Activated CD4-positive, alpha-beta T cell treated with anti-CD3 and anti-CD28 coated beads for 36 hours (primary cell): ENCODE measurements around the gene GBX1. TPM values are rescaled to one million over a fixed set of nuclear protein-coding genes. Genes with fewer than 3 reads are reported as not detected.

Experiments used
- ATAC-seq: fragments of 200-7000 bp; cut with Tn5 transposase; one replicate; pipeline ENCODE4 v1.10.0; 2021; ENCODE audit warnings: mild to moderate bottlenecking, moderate library complexity
- CTCF ChIA-PET: fragments of 350-600 bp; sonication (Branson Sonifier 250); formaldehyde crosslinking; loops from one replicate; lab custom pipeline; 2021; ENCODE audit warnings: antibody characterized with exemption; lab: Charles Lee
- POLR2A ChIA-PET: fragments of 350-600 bp; sonication (Branson Sonifier 250); formaldehyde crosslinking; loops from one replicate; lab custom pipeline; 2021; ENCODE audit warnings: antibody characterized with exemption, inconsistent platforms; lab: Charles Lee
- DNase-seq: peaks from one replicate; pipeline ENCODE4 v3.0.0-alpha.2; 2020
- H3K27ac Mint-ChIP-seq: one replicate; pipeline ENCODE4 v1.8.0; 2021; ENCODE audit warnings: mixed read lengths
- H3K27me3 Mint-ChIP-seq: one replicate; pipeline ENCODE4 v1.8.0; 2021; ENCODE audit warnings: mixed read lengths
- H3K36me3 Mint-ChIP-seq: one replicate; pipeline ENCODE4 v1.8.0; 2021; ENCODE audit warnings: low read depth, mixed read lengths
- H3K4me1 Mint-ChIP-seq: one replicate; pipeline ENCODE4 v1.8.0; 2021; ENCODE audit warnings: mixed read lengths
- H3K4me3 Mint-ChIP-seq: one replicate; pipeline ENCODE4 v1.8.0; 2021; ENCODE audit warnings: mild to moderate bottlenecking, moderate library complexity, mixed read lengths
- H3K9me3 Mint-ChIP-seq: one replicate; pipeline ENCODE4 v1.8.0; 2021; ENCODE audit warnings: low read depth, mixed read lengths
- intact Hi-C, 2 experiments: fragments of 100-400 bp; cut with DNase I in 1 of 2; cut with micrococcal nuclease in 1 of 2; formaldehyde crosslinking; loops; one replicate each; pipeline versions ENCODE4 v1.14.2 to v1.15.1; 2022 to 2024; cut with DNase I, micrococcal nuclease
- total RNA-seq, 2 experiments: library from RNA; stranded (reverse); gene quantifications; one replicate each; pipeline ENCODE4 v1.2.3, GENCODE V29; 2021

GBX1 gene
- total RNA-seq, 2 experiments from 2014 or later: 0.16 TPM; not detected in 1

DNA sequence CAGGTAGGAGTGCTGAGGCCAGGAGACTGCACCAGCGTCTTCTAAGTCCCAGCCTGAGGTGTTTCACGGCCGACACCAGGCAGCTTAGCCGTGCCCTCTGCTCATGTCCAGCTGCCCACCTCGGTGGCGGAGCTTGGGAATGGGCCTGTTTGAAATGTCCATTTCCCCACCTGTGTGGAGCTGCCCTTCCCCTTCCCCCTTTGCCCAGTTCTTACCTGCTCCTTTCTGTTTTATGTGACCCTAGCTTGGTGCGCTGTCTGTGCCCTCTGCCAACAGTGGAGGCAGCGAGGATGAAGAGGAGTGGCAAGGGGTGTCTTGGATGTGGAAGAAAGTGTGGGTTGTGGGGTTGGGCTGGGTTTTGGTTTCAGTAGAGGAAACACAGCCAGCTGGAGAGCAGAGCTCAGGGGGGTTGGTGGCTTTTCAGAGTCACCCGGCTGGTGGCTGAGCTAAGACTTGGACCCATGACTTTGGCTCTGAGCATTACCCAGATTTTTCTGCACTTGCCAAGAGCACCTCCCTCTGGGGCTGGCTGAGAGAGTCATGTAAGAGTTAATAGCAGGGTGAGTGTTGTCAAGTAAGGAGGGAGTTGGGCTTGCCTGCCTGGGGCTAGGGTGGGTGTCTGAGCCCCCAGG is 37.4 kb downstream of the GBX1 start:
- no peak overlapping the region for H3K27ac Mint-ChIP-seq
- H3K9me3 Mint-ChIP-seq: no peaks in the 10 kb centered on the region
- intact Hi-C loops: loop anchor here in 1 of 2 experiments (10.0 kb wide), 1 partner anchor 115 kb away; the partner anchor contains the start of gene SMARCD3
- peaks cover 2% of the 10 kb centered on the region for H3K36me3 Mint-ChIP-seq
- H3K4me1 Mint-ChIP-seq: no peaks in the 10 kb centered on the region
- DNase-seq: no peak
- no peak overlapping the region for H3K4me3 Mint-ChIP-seq
- POLR2A ChIA-PET: no interaction called here
- CTCF ChIA-PET: interaction anchor here (0.8 to 1.2 kb wide), 2 partner anchors 18 to 167 kb away, joined by 3 read pairs; no protein-coding TSS in a partner anchor
- H3K27me3 Mint-ChIP-seq: no peaks in the 10 kb centered on the region
- no peak for ATAC-seq

DNA sequence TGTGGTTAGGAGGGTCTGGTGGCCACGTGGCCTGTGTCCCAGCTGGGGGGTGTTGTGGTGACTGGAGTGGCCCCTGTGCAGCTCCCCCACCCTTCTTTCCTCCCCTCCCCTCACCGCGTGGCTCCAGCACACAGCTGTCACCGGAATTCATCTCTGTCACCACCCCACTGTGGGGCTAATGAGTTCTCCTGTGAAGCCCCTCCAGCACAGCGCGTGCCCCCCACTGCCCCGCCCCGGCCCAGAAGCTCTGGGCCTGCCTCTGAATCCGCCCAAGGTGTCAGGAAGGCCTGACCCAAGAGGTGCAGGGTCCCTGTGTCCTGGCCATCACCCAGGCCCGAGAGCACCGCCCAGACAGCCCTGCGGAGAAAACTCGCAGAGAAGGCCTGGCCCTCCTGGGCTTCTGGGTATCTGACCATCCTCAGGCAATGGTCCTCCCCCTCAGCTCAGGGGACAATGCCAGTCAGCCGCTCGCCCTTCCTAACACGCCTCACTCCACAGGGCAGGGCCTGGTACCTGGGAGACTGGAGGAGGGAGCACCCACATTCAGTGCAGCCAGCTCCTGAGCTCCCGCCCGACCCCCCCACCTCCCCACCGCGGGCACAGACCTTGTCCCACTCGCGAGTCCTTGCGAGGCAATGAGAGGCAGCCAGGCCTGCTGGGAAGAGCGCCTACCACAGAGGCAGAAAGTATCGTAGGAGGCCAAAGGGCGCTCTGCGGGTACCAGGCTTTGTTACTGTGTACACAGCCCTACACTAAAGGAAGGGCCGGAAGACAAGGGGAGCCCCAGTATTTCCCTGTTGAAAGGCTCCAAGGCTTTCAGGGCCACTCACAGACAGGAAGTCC is 38.2 kb downstream of the GBX1 start:
- Mint-ChIP-seq H3K27me3 (no peaks in the 10 kb centered on the region), H3K9me3 (no peaks in the 10 kb centered on the region), H3K36me3 (peaks cover 4% of the 10 kb centered on the region), H3K4me1 (no peaks in the 10 kb centered on the region), H3K27ac (no peak overlapping the region), H3K4me3 (no peak overlapping the region)
- CTCF ChIA-PET: interaction anchor here (0.8 kb wide), 1 partner anchor 18 kb away, joined by 3 read pairs; no protein-coding TSS in a partner anchor
- POLR2A ChIA-PET: no interaction called here
- DNase-seq (no peak), ATAC-seq (no peak)
- intact Hi-C loops: loop anchor here in 1 of 2 experiments (10.0 kb wide), 1 partner anchor 115 kb away; the partner anchor contains the start of gene SMARCD3

DNA sequence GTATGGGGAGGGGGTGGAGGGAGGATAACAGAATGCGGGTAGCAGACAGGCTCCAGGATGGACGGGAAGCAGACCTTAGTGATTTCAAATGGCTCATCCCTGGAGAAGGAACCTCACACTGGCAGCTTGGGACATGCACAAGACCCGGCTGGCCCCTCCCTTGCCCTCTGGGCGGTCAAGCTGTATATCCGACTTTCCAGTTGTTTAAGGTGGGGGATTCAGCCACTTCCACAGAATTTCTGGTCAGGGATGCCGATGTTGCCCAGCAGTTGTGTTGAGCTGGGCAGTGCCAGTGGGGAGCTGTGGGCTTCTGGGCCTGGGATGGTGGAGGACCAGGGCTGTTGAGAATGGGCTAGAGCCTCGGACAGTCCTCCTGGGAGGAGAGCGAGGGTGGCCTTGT is 38.8 kb downstream of the GBX1 start:
- ChIA-PET POLR2A (no interaction called here), CTCF (no interaction called here)
- ATAC-seq (no peak), DNase-seq (no peak)
- Mint-ChIP-seq H3K4me1 (peaks cover 4% of the 10 kb centered on the region), H3K36me3 (peaks cover 9% of the 10 kb centered on the region), H3K9me3 (no peaks in the 10 kb centered on the region), H3K27me3 (no peaks in the 10 kb centered on the region), H3K4me3 (no peak overlapping the region), H3K27ac (no peak overlapping the region)
- intact Hi-C loops: loop anchor here in 1 of 2 experiments (10.0 kb wide), 1 partner anchor 116 kb away; the partner anchor contains the start of gene SMARCD3

DNA sequence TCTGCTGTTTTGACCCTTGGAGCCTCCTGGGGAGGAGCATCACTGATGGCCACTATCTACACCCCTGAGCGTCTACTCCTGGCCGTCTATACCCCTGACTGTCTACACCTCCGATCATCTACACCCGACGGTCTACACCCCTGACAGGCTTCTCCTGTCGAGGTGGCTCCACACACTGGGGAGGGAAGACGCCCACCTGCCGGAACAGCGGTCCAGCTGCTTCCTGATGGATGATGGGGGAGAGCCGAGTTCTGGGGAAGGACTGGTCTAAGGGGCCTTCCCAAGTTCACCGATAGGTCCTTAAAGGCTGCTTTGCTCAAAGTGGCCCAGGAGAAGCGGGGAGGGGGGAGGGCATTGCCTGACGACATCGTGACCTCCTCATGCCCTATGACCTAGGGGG is 39.4 kb downstream of the GBX1 start:
- ATAC-seq: no peak
- Mint-ChIP-seq H3K27ac (no peak overlapping the region), H3K4me3 (no peak overlapping the region), H3K4me1 (peaks cover 5% of the 10 kb centered on the region), H3K9me3 (no peaks in the 10 kb centered on the region), H3K27me3 (no peaks in the 10 kb centered on the region), H3K36me3 (peaks cover 10% of the 10 kb centered on the region)
- CTCF ChIA-PET: interaction anchor here (0.8 to 1.1 kb wide), 2 partner anchors 38 to 116 kb away, joined by 3 read pairs; no protein-coding TSS in a partner anchor
- DNase-seq: no peak
- intact Hi-C loops: loop anchor here in 1 of 2 experiments (10.0 kb wide), 1 partner anchor 117 kb away; the partner anchor contains the start of gene SMARCD3
- POLR2A ChIA-PET: no interaction called here

DNA sequence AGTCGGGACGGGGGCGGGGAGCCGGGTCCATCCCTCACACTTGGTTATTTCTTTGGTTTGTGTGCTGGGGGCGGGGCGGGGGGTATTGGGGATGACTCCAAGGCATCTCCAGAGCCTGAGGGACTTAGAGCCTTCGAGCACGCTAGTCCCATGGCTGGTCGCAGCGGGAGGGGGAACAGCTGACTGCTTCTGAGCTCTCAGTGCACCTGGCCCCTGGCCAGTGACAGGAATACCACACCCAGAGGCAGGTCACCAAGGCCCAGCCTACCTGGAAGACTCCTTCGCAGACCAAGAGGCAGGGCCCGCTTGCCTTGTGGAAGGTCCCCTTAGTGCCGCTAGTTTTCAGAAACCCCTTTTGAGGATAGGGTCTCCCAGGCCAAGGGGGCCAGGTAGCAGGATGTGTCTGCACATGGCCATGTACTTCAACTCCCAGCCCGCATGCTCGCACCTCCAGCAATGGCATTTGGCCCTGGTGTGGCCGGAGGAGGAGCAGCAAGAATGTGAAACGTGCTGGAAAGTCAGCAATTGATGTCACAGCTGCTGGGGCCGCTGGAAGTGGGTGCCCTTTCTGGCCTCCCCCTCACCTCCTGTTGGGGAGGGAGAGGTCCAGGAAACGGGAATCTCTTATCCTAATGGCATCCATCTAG is 40.9 kb downstream of the GBX1 start:
- ATAC-seq: no peak
- no peak overlapping the region for H3K4me3 Mint-ChIP-seq
- no peaks in the 10 kb centered on the region for H3K9me3 Mint-ChIP-seq
- H3K4me1 Mint-ChIP-seq: peaks cover 5% of the 10 kb centered on the region
- no peak overlapping the region for H3K27ac Mint-ChIP-seq
- H3K27me3 Mint-ChIP-seq: no peaks in the 10 kb centered on the region
- CTCF ChIA-PET: interaction anchor here (0.7 kb wide), 1 partner anchor 10 kb away, joined by 3 read pairs; no protein-coding TSS in a partner anchor
- H3K36me3 Mint-ChIP-seq: peaks cover 10% of the 10 kb centered on the region
- POLR2A ChIA-PET: no interaction called here
- intact Hi-C loops: loop anchor here in 1 of 2 experiments (10.0 kb wide), 1 partner anchor 118 kb away; the partner anchor contains the start of gene SMARCD3
- no peak for DNase-seq

DNA sequence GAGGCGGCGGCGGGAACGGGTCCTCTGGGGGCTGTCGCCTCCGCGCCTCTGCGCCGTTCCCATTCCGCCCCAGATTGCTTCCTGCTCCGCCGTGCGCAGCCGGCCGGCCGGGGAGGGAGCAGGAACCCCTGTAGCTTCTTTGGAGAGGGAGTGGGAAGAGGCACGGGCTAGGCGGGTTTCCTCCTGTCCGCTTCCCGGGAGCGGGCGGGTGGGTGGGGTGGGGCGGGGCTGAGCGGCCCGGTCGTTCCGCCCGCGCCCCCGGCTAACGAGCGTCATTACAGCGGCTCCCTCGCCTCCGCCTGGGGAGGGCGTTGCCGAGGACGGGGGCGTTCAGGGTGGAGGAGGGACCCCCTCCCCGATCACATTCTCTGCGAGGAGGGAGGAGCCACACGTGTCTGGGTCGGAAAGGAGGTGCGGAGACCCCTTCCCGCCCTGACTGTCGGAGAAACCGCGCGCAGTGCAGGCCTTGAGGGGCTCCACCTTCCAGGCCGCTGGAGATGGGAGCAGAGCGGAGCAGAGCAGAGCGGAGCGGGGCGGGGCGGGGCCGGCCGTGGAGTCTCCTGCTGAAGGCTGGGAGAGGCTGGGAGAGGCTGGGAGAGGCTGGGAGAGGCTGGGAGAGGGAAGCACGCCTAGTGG is 41.5 kb downstream of the GBX1 start:
- ATAC-seq (no peak), DNase-seq (no peak)
- POLR2A ChIA-PET: no interaction called here
- CTCF ChIA-PET: interaction anchor here (0.6 to 1.1 kb wide), 3 partner anchors 13 to 44 kb away, joined by 3 to 5 read pairs (median 5); no protein-coding TSS in a partner anchor
- Mint-ChIP-seq H3K4me3 (no peak overlapping the region), H3K9me3 (no peaks in the 10 kb centered on the region), H3K27me3 (no peaks in the 10 kb centered on the region), H3K4me1 (peaks cover 5% of the 10 kb centered on the region), H3K27ac (no peak overlapping the region), H3K36me3 (peaks cover 13% of the 10 kb centered on the region)
- intact Hi-C loops: loop anchor here in 1 of 2 experiments (10.0 kb wide), 1 partner anchor 119 kb away; the partner anchor contains the start of gene SMARCD3

DNA sequence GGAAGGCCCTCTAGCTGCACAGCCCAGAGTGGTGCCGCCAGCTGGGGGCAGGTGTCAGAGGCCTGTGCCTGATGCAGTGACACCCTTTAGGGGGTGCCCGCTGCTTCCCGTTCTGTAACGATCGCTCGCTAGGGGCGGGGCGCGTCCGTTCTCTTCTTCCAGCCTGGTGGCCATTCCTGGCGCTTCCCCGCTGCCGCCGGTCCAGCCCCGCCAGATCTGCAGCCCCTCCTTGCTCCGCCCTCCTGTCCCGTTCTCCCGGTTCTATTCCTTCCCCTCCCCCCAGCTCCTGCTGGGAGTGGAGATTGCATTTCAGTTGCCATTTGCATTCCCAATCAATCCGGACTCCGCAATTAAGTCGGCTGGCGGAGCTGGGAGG is 42.0 kb downstream of the GBX1 start:
- POLR2A ChIA-PET: no interaction called here

DNA sequence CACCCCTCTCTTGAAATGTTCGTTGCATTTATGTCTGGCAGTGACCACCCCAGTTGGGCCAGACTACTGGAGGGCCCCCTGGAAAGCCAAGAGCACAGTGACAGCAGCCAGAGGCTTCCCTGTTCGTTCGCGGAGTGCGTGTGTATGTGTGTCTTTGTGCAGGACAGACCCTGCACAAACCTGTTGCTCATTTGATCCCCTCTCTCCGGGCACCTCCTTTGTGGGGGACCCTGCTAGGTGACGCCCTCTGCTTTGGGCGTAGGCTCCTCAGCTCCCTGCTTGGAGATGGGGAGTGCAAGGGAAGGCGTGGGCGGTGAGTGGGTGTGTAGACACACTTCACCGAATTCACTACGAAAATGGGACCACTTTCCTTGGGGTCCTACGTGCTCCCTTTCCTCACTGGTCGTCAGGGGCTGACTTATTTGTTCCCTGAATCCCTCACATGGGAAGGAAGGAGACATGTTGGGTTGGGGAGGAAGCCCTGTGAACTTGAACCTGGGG is 42.5 kb downstream of the GBX1 start:
- intact Hi-C loops: loop anchor here (1.0 to 10.0 kb wide), 5 partner anchors 43 to 178 kb away; partner anchors contain the start of gene SMARCD3 (in 1 of the 2)
- no peaks in the 10 kb centered on the region for H3K27me3 Mint-ChIP-seq
- CTCF ChIA-PET: interaction anchor here (0.8 to 2.0 kb wide), 16 partner anchors 12 to 631 kb away, joined by 3 to 14 read pairs (median 5); no protein-coding TSS in a partner anchor

More for the DNA sequence above, 42.0 kb downstream of the GBX1 start:
- no peak overlapping the region for H3K4me3 Mint-ChIP-seq
- ATAC-seq: no peak
- DNase-seq: no peak
- peaks cover 13% of the 10 kb centered on the region for H3K36me3 Mint-ChIP-seq
- intact Hi-C loops: loop anchor here in 1 of 2 experiments (10.0 kb wide), 1 partner anchor 119 kb away; the partner anchor contains the start of gene SMARCD3
- H3K9me3 Mint-ChIP-seq: no peaks in the 10 kb centered on the region
- peaks cover 5% of the 10 kb centered on the region for H3K4me1 Mint-ChIP-seq
- CTCF ChIA-PET: interaction anchor here (0.6 to 2.0 kb wide), 4 partner anchors 13 to 119 kb away, joined by 3 to 10 read pairs (median 5); no protein-coding TSS in a partner anchor
- no peak overlapping the region for H3K27ac Mint-ChIP-seq
- H3K27me3 Mint-ChIP-seq: no peaks in the 10 kb centered on the region

DNA sequence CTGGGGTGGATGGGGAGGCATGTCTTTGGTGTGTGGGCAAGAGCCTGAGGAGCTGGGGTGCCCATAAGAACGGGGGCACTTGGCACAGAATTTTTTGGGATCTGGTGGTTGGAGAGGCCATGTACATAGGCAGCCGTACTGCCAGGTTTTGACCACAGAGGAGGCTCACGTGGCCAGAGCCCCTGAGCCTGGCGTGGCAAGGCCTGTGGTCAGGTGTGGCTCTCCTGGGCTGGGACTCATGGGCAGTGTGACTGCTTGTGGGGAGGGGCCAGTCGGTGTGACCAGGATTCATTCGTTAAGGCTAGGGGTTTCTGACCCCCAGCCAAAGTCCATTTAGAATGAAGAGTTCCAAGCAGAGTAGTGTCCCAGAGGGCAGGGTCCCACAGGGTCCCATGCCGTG is 43.0 kb downstream of the GBX1 start:
- Mint-ChIP-seq H3K4me3 (no peak overlapping the region), H3K4me1 (peaks cover 5% of the 10 kb centered on the region), H3K36me3 (peaks cover 13% of the 10 kb centered on the region), H3K27ac (no peak overlapping the region), H3K27me3 (no peaks in the 10 kb centered on the region), H3K9me3 (no peaks in the 10 kb centered on the region)
- DNase-seq (no peak), ATAC-seq (no peak)
- intact Hi-C loops: loop anchor here (1.0 to 10.0 kb wide), 5 partner anchors 44 to 179 kb away; partner anchors contain the start of gene SMARCD3 (in 1 of the 2)
- ChIA-PET POLR2A (no interaction called here), CTCF (interaction anchor here (0.6 to 2.0 kb wide), 30 partner anchors 13 to 727 kb away, joined by 3 to 16 read pairs (median 4); partner anchors contain the start of genes ABCF2 and CHPF2)

More for the DNA sequence above, 42.5 kb downstream of the GBX1 start:
- POLR2A ChIA-PET: no interaction called here
- H3K36me3 Mint-ChIP-seq: peaks cover 13% of the 10 kb centered on the region
- H3K4me3 Mint-ChIP-seq: no peak overlapping the region
- H3K27ac Mint-ChIP-seq: no peak overlapping the region
- H3K9me3 Mint-ChIP-seq: no peaks in the 10 kb centered on the region
- ATAC-seq (no peak), DNase-seq (no peak)
- H3K4me1 Mint-ChIP-seq: peaks cover 5% of the 10 kb centered on the region
